Neural cell (in vitro differentiated cells): ENCODE results near the gene SNX20. TPM values are rescaled to one million over a fixed set of nuclear protein-coding genes. Genes with fewer than 3 reads are reported as not detected.

ENCODE experiments used
- H2AFZ ChIP-seq: fragments of 200-600, 300-800 bp; sonication (generic), shearing (Covaris generic); 2 replicates; pipeline ENCODE4 v1.6.0; 2014; ENCODE audit warnings: low read depth, mild to moderate bottlenecking, antibody characterized with exemption, low read length, moderate library complexity
- H3F3A ChIP-seq: fragments of 200-600 bp; shearing (Covaris generic); 2 replicates; pipeline ENCODE4 v1.6.1; 2016; ENCODE audit warnings: mild to moderate bottlenecking, moderate library complexity, mixed read lengths, antibody characterized with exemption, low read length; ENCODE audit not compliant: insufficient read depth, poor library complexity, severe bottlenecking
- H3K27ac ChIP-seq: fragments of 200-600, 300-800 bp; sonication (generic), shearing (Covaris generic); 2 replicates; pipeline ENCODE4 v1.5.1; 2014; ENCODE audit warnings: mild to moderate bottlenecking, low read length, moderate library complexity
- H3K27me3 ChIP-seq: fragments of 300-800, 200-600 bp; sonication (generic), shearing (Covaris generic); 2 replicates; pipeline ENCODE4 v1.6.0; 2014; ENCODE audit warnings: mild to moderate bottlenecking, low read depth, low read length, moderate library complexity; ENCODE audit not compliant: insufficient read depth
- H3K36me3 ChIP-seq: fragments of 300-800, 200-600 bp; sonication (generic), shearing (Covaris generic); 2 replicates; pipeline ENCODE4 v1.5.1; 2014; ENCODE audit warnings: mild to moderate bottlenecking, antibody characterized with exemption, low read length, moderate library complexity; ENCODE audit not compliant: insufficient read depth
- H3K4me2 ChIP-seq: fragments of 300-800, 200-600 bp; sonication (generic), shearing (Covaris generic); 2 replicates; pipeline ENCODE4 v1.6.0; 2014; ENCODE audit warnings: mild to moderate bottlenecking, low read length
- H3K4me3 ChIP-seq: fragments of 300-800, 200-600 bp; sonication (generic), shearing (Covaris generic); 2 replicates; pipeline ENCODE4 v1.5.1; 2014; ENCODE audit warnings: mild to moderate bottlenecking, low read length, moderate library complexity
- H3K79me2 ChIP-seq: fragments of 200-600 bp; shearing (Covaris generic); replicated peaks from 2 replicates; pipeline ENCODE4 v1.6.0; 2014; ENCODE audit warnings: mild to moderate bottlenecking, low read length, moderate library complexity; ENCODE audit not compliant: insufficient read depth
- H3K9ac ChIP-seq: fragments of 300-800, 200-600 bp; sonication (generic), shearing (Covaris generic); 2 replicates; pipeline ENCODE4 v1.6.1; 2016; ENCODE audit warnings: mild to moderate bottlenecking, low read length, mixed read lengths
- H3K9me2 ChIP-seq: fragments of 200-600 bp; shearing (Covaris generic); 2 replicates; pipeline ENCODE4 v1.6.1; 2016; ENCODE audit warnings: mild to moderate bottlenecking, low read length, mixed read lengths; ENCODE audit not compliant: insufficient read depth
- H3K9me3 ChIP-seq: fragments of 200-600, 300-800 bp; sonication (generic), shearing (Covaris generic); 2 replicates; pipeline ENCODE4 v1.6.1; 2016; ENCODE audit warnings: mild to moderate bottlenecking, mixed run types, low read length, moderate library complexity, mixed read lengths
- H4K20me1 ChIP-seq: fragments of 200-600 bp; shearing (Covaris generic); 2 replicates; pipeline ENCODE4 v1.6.1; 2016; ENCODE audit warnings: mild to moderate bottlenecking, mixed run types; ENCODE audit not compliant: insufficient read depth
- CTCF ChIP-seq: fragments of 450-650 bp; IDR thresholded peaks from 2 replicates; pipeline ENCODE4 v1.5.1; 2014; ENCODE audit warnings: antibody characterized with exemption, mild to moderate bottlenecking, moderate library complexity; ENCODE audit not compliant: poor library complexity, severe bottlenecking
- EP300 ChIP-seq: fragments of 450-650 bp; conservative IDR thresholded peaks from 2 replicates; pipeline ENCODE4 v1.6.1; 2014; ENCODE audit warnings: antibody characterized with exemption, mild to moderate bottlenecking, moderate library complexity; ENCODE audit not compliant: poor library complexity, severe bottlenecking
- EZH2 ChIP-seq: fragments of 200-600, 300-800 bp; shearing (Covaris generic), sonication (generic); IDR thresholded peaks from 2 replicates; pipeline ENCODE4 v1.6.1; 2014; ENCODE audit warnings: antibody characterized with exemption, low read length, borderline replicate concordance, mild to moderate bottlenecking; ENCODE audit not compliant: insufficient read depth, poor library complexity, severe bottlenecking
- MXI1 ChIP-seq: fragments of 450-650 bp; conservative IDR thresholded peaks from 2 replicates; pipeline ENCODE4 v1.6.1; 2014; ENCODE audit warnings: antibody characterized with exemption, mild to moderate bottlenecking; ENCODE audit not compliant: poor library complexity, severe bottlenecking
- POLR2AphosphoS5 ChIP-seq: IDR thresholded peaks from 2 replicates; pipeline ENCODE4 v1.6.1; 2012
- RAD21 ChIP-seq: fragments of 450-650 bp; conservative IDR thresholded peaks from 2 replicates; pipeline ENCODE4 v1.6.1; 2014; ENCODE audit warnings: antibody characterized with exemption, mild to moderate bottlenecking, moderate library complexity
- REST ChIP-seq: IDR thresholded peaks from 2 replicates; pipeline ENCODE4 v1.6.1; 2012; ENCODE audit warnings: borderline replicate concordance
- SMC3 ChIP-seq: fragments of 450-650 bp; conservative IDR thresholded peaks from 2 replicates; pipeline ENCODE4 v1.6.1; 2014; ENCODE audit warnings: antibody characterized with exemption, mild to moderate bottlenecking, moderate library complexity; ENCODE audit not compliant: poor library complexity
- TAF1 ChIP-seq: IDR thresholded peaks from 2 replicates; pipeline ENCODE4 v1.6.1; 2012; ENCODE audit warnings: low read depth
- polyA plus RNA-seq: library from polyadenylated mRNA; depleted of rRNA; stranded (reverse); fragments of >200 nt; gene quantifications from 2 replicates; pipeline ENCODE4 v1.2.3, GENCODE V29; 2014

SNX20 gene
- polyA plus RNA-seq, 1 donor from 2014 or later, result not detected

- no peak overlapping the region for H3K27ac ChIP-seq
- H4K20me1 ChIP-seq, result no peaks in the 10 kb centered on the region
- no peaks in the 10 kb centered on the region for H3K79me2 ChIP-seq
- TF ChIP-seq TAF1 (no peak), RAD21 (no peak), CTCF (no peak), SMC3 (no peak), EZH2 (no peak), REST (no peak), MXI1 (no peak), POLR2AphosphoS5 (no peak), EP300 (no peak)
- no peak overlapping the region for H3K4me2 ChIP-seq
- H3F3A ChIP-seq, result no peaks in the 10 kb centered on the region
- no peaks in the 10 kb centered on the region for H3K9me2 ChIP-seq
- H3K9me3 ChIP-seq, result no peaks in the 10 kb centered on the region
- no peaks in the 10 kb centered on the region for H3K36me3 ChIP-seq
- H3K27me3 ChIP-seq, result no peaks in the 10 kb centered on the region
- H3K4me3 ChIP-seq, result no peak overlapping the region
- H3K9ac ChIP-seq, result no peak overlapping the region
- no peak overlapping the region for H2AFZ ChIP-seq
These were observed 30.9 kb upstream of the SNX20 start for GRCh38 chr16:50711862-50712559.

DNA sequence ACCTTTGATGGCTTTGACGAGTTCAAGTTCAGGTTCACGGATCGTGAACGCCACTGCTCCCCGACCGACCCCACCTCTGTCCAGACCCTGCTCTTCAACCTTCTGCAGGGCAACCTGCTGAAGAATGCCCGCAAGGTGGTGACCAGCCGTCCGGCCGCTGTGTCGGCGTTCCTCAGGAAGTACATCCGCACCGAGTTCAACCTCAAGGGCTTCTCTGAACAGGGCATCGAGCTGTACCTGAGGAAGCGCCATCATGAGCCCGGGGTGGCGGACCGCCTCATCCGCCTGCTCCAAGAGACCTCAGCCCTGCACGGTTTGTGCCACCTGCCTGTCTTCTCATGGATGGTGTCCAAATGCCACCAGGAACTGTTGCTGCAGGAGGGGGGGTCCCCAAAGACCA, 29.9 kb upstream of the SNX20 start:
- H3K4me2 ChIP-seq, result no peak overlapping the region
- no peak for TF ChIP-seq POLR2AphosphoS5
- TF ChIP-seq EZH2, result no peak
- no peak for TF ChIP-seq TAF1
- no peak for TF ChIP-seq MXI1
- TF ChIP-seq SMC3, result no peak
- no peak for TF ChIP-seq CTCF
- TF ChIP-seq EP300, result no peak
- TF ChIP-seq REST, result no peak
- TF ChIP-seq RAD21, result no peak
- no peaks in the 10 kb centered on the region for H4K20me1 ChIP-seq

More for the DNA sequence above, 29.9 kb upstream of the SNX20 start:
- H3K9me2 ChIP-seq, result no peaks in the 10 kb centered on the region
- no peak overlapping the region for H3K4me3 ChIP-seq
- no peaks in the 10 kb centered on the region for H3K79me2 ChIP-seq
- H2AFZ ChIP-seq, result no peak overlapping the region
- no peak overlapping the region for H3K27ac ChIP-seq
- H3K9me3 ChIP-seq, result no peaks in the 10 kb centered on the region
- no peaks in the 10 kb centered on the region for H3F3A ChIP-seq
- H3K27me3 ChIP-seq, result no peaks in the 10 kb centered on the region
- no peak overlapping the region for H3K9ac ChIP-seq
- no peaks in the 10 kb centered on the region for H3K36me3 ChIP-seq
